SH-SY5Y (cell line): ENCODE results near the gene THBD.

ENCODE experiments used
- GATA2 ChIP-seq: IDR thresholded peaks from 2 replicates; pipeline ENCODE4 v1.6.1; 2011; ENCODE audit warnings: mild to moderate bottlenecking, low read depth, low read length
- GATA3 ChIP-seq: IDR thresholded peaks from 2 replicates; pipeline ENCODE4 v1.6.1; 2011; ENCODE audit warnings: low read depth, mild to moderate bottlenecking, low read length, moderate library complexity

GRCh38 chr20:23083553-23084220 is 34.2 kb upstream of the THBD start:
- TF ChIP-seq GATA2 (no peak), GATA3 (no peak)
